Liver (tissue), 3 donors: Measurements from ENCODE around the gene ARHGAP23.

Experiments used
- EGR1 ChIP-seq, 2 donors: IDR thresholded peaks; 2 replicates each; pipeline ENCODE4 v1.6.1; 2016 to 2018; ENCODE audit warnings: antibody characterized with exemption in 2 of 2, low read depth in 2 of 2
- GABPA ChIP-seq, 2 donors: IDR thresholded peaks in 1 of 2; conservative IDR thresholded peaks in 1 of 2; 2 replicates each; pipeline ENCODE4 v1.6.1; 2016; ENCODE audit warnings: antibody characterized with exemption in 2 of 2, mild to moderate bottlenecking in 1 of 2, moderate library complexity in 1 of 2
- MAX ChIP-seq: IDR thresholded peaks from 2 replicates; pipeline ENCODE4 v1.6.1; 2016; ENCODE audit warnings: antibody characterized with exemption
- RAD21 ChIP-seq, 2 donors: IDR thresholded peaks; 2 replicates each; pipeline ENCODE4 v1.6.1; 2016; ENCODE audit warnings: antibody characterized with exemption in 2 of 2, mild to moderate bottlenecking in 2 of 2
- REST ChIP-seq: IDR thresholded peaks from 2 replicates; pipeline ENCODE4 v1.6.1; 2016; ENCODE audit warnings: antibody characterized with exemption, mild to moderate bottlenecking
- TAF1 ChIP-seq: conservative IDR thresholded peaks from 2 replicates; pipeline ENCODE4 v1.6.1; 2016; ENCODE audit warnings: antibody characterized with exemption, mild to moderate bottlenecking
- YY1 ChIP-seq: IDR thresholded peaks from 2 replicates; pipeline ENCODE4 v1.6.1; 2016; ENCODE audit warnings: antibody characterized with exemption, mild to moderate bottlenecking
- TF ChIP-seq, protein P1 (sequence below): fragments of 150-350 bp; IDR thresholded peaks from 2 replicates; pipeline ENCODE4 v1.5.1; 2017; ENCODE audit warnings: improper control_type of control experiment, low read depth, low read length; ENCODE audit not compliant: missing input control
- TF ChIP-seq, protein P2 (sequence below): IDR thresholded peaks from 2 replicates; pipeline ENCODE4 v1.6.1; 2016; ENCODE audit warnings: antibody characterized with exemption
- donor health status: healthy.
- donor health status: healthy.

DNA sequence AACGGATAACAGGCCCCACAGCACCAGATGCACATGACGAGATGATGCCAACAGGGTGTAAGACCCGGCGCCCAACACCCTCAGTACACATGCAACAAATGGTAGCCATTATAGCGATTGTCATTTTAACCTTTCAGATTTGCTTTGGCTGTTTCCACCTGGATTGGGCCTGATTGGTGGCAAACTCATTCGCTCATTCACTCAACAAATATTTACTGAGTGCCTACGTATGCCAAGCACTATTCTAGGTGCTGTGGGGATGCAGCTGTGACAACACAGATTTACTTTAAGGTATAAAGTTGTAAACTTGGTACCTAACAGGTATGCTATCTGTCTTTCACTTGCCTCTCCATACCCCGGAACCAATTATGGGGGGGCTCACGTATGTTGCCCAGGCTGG, 110.6 kb downstream of the ARHGAP23 start:
- TF ChIP-seq, protein P1, sequence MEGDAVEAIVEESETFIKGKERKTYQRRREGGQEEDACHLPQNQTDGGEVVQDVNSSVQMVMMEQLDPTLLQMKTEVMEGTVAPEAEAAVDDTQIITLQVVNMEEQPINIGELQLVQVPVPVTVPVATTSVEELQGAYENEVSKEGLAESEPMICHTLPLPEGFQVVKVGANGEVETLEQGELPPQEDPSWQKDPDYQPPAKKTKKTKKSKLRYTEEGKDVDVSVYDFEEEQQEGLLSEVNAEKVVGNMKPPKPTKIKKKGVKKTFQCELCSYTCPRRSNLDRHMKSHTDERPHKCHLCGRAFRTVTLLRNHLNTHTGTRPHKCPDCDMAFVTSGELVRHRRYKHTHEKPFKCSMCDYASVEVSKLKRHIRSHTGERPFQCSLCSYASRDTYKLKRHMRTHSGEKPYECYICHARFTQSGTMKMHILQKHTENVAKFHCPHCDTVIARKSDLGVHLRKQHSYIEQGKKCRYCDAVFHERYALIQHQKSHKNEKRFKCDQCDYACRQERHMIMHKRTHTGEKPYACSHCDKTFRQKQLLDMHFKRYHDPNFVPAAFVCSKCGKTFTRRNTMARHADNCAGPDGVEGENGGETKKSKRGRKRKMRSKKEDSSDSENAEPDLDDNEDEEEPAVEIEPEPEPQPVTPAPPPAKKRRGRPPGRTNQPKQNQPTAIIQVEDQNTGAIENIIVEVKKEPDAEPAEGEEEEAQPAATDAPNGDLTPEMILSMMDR = no peak
- no peak for TF ChIP-seq TAF1
- no peak for TF ChIP-seq YY1
- TF ChIP-seq REST = no peak
- no peak for TF ChIP-seq MAX
- no peak for TF ChIP-seq EGR1 (IDR thresholded peaks at IDR 0.05; ENCODE audit: low read depth in 2 of 2)
- TF ChIP-seq RAD21 (IDR thresholded peaks at IDR 0.05) = no peak
- no peak for TF ChIP-seq GABPA (IDR thresholded peaks at IDR 0.05 in 1 of 2, conservative IDR thresholded peaks at IDR 0.05 in 1 of 2)
- TF ChIP-seq, protein P2, sequence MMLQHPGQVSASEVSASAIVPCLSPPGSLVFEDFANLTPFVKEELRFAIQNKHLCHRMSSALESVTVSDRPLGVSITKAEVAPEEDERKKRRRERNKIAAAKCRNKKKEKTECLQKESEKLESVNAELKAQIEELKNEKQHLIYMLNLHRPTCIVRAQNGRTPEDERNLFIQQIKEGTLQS = no peak
